GM19035 (cell line): ENCODE measurements around the gene DNAJB1.

Source experiments
- ATAC-seq: cut with Tn5 transposase; IDR thresholded peaks from one replicate; pipeline ENCODE4 v1.9.1; 2021; ENCODE audit not compliant: unreplicated experiment

Gene DNAJB1

GRCh38 chr19:14473073-14473977, 44.9 kb downstream of the DNAJB1 start:
- ATAC-seq: no peak

- ATAC-seq: no peak
Observed at GRCh38 chr19:14472202-14472938, 45.8 kb downstream of the DNAJB1 start.

- no peak for ATAC-seq
Observed at GRCh38 chr19:14471436-14472187, 46.6 kb downstream of the DNAJB1 start.

GRCh38 chr19:14470031-14470876, 47.9 kb downstream of the DNAJB1 start:
- ATAC-seq: no peak

- no peak for ATAC-seq
Observed at GRCh38 chr19:14467816-14468215, 50.4 kb downstream of the DNAJB1 start.

GRCh38 chr19:14467391-14467790, 50.8 kb downstream of the DNAJB1 start:
- ATAC-seq: no peak
